Endothelial cell (in vitro differentiated cells): Measurements from ENCODE around the gene SPRY2. TPM values are rescaled to one million over a fixed set of nuclear protein-coding genes. Genes with fewer than 3 reads are reported as not detected.

ENCODE experiments used
- DNase-seq: peaks from one replicate; pipeline ENCODE4 v3.0.0; 2021; ENCODE audit warnings: low spot score
- H3K27ac Mint-ChIP-seq: one replicate; pipeline ENCODE4 v1.8.0; 2021; ENCODE audit warnings: mixed read lengths, inconsistent platforms; ENCODE audit not compliant: unreplicated experiment
- H3K27me3 Mint-ChIP-seq: one replicate; pipeline ENCODE4 v1.8.0; 2021; ENCODE audit warnings: mild to moderate bottlenecking, moderate library complexity, mixed read lengths, inconsistent platforms; ENCODE audit not compliant: unreplicated experiment
- H3K36me3 Mint-ChIP-seq: one replicate; pipeline ENCODE4 v1.8.0; 2021; ENCODE audit warnings: mild to moderate bottlenecking, low read depth, mixed read lengths, inconsistent platforms; ENCODE audit not compliant: unreplicated experiment
- H3K4me1 Mint-ChIP-seq: one replicate; pipeline ENCODE4 v1.8.0; 2021; ENCODE audit warnings: mild to moderate bottlenecking, mixed read lengths, inconsistent platforms; ENCODE audit not compliant: unreplicated experiment
- H3K4me3 Mint-ChIP-seq: one replicate; pipeline ENCODE4 v1.8.0; 2021; ENCODE audit warnings: mild to moderate bottlenecking, mixed read lengths, inconsistent platforms; ENCODE audit not compliant: unreplicated experiment
- H3K9me3 Mint-ChIP-seq: one replicate; pipeline ENCODE4 v1.8.0; 2021; ENCODE audit warnings: mixed read lengths, inconsistent platforms; ENCODE audit not compliant: unreplicated experiment
- total RNA-seq: library from RNA; stranded (reverse); fragmentation: NEBNext Ultra II Directional; extraction: Animal tissue kit (Norgen Biotek cat#: 25700); gene quantifications from one replicate; pipeline ENCODE4 v1.2.1, GENCODE V29; 2021; ENCODE audit not compliant: unreplicated experiment
- TF ChIP-seq, protein P1 (sequence below): fragments of 200-600 bp; sonication (generic); IDR thresholded peaks from one replicate; pipeline ENCODE4 v1.5.0; 2021; ENCODE audit warnings: antibody characterized with exemption; ENCODE audit not compliant: unreplicated experiment

SPRY2 gene
- total RNA-seq, 1 donor from 2014 or later, result 21.7 TPM

- TF ChIP-seq, protein P1, sequence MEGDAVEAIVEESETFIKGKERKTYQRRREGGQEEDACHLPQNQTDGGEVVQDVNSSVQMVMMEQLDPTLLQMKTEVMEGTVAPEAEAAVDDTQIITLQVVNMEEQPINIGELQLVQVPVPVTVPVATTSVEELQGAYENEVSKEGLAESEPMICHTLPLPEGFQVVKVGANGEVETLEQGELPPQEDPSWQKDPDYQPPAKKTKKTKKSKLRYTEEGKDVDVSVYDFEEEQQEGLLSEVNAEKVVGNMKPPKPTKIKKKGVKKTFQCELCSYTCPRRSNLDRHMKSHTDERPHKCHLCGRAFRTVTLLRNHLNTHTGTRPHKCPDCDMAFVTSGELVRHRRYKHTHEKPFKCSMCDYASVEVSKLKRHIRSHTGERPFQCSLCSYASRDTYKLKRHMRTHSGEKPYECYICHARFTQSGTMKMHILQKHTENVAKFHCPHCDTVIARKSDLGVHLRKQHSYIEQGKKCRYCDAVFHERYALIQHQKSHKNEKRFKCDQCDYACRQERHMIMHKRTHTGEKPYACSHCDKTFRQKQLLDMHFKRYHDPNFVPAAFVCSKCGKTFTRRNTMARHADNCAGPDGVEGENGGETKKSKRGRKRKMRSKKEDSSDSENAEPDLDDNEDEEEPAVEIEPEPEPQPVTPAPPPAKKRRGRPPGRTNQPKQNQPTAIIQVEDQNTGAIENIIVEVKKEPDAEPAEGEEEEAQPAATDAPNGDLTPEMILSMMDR, result no peak
- H3K27ac Mint-ChIP-seq, result no peak overlapping the region
Measured at GRCh38 chr13:80374901-80375300, 34.0 kb upstream of the SPRY2 start.

GRCh38 chr13:80374444-80374843, 33.5 kb upstream of the SPRY2 start:
- TF ChIP-seq, protein P1, result no peak

More at GRCh38 chr13:80374901-80375300, 34.0 kb upstream of the SPRY2 start:
- H3K27me3 Mint-ChIP-seq, result peaks cover 3% of the 10 kb centered on the region
- no peak for DNase-seq
- H3K4me3 Mint-ChIP-seq, result no peak overlapping the region
- no peaks in the 10 kb centered on the region for H3K4me1 Mint-ChIP-seq
- no peaks in the 10 kb centered on the region for H3K9me3 Mint-ChIP-seq
- H3K36me3 Mint-ChIP-seq, result no peaks in the 10 kb centered on the region

GRCh38 chr13:80371840-80372509, 31.0 kb upstream of the SPRY2 start:
- TF ChIP-seq, protein P1, result no peak
- Mint-ChIP-seq H3K9me3 (no peaks in the 10 kb centered on the region), H3K27ac (no peak overlapping the region), H3K4me3 (no peak overlapping the region), H3K36me3 (no peaks in the 10 kb centered on the region), H3K4me1 (no peaks in the 10 kb centered on the region), H3K27me3 (peaks cover 3% of the 10 kb centered on the region)
- no peak for DNase-seq

More at GRCh38 chr13:80374444-80374843, 33.5 kb upstream of the SPRY2 start:
- Mint-ChIP-seq H3K4me3 (no peak overlapping the region), H3K9me3 (no peaks in the 10 kb centered on the region), H3K27me3 (peaks cover 3% of the 10 kb centered on the region), H3K4me1 (no peaks in the 10 kb centered on the region), H3K36me3 (no peaks in the 10 kb centered on the region), H3K27ac (no peak overlapping the region)
- no peak for DNase-seq

DNA sequence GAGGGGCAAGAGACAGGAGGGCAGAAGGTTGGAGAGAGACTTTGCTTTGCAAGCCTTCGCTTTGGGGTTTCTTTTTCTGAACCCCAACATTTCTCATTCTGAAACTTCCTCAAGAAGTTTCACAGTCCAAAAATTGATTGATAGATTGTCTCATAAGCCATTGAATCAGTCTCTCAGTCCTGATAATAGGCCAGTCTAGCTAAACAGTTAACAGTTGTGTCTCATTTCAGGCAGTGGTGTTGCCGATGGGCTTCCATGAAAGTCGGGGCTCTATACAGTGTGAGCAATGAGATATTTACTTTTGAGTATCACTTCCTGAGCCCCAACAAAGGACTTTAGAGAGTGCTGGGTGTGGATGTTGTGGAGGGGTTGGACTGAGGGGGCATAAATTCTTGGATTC, 26.5 kb upstream of the SPRY2 start:
- no peak overlapping the region for H3K27ac Mint-ChIP-seq
- no peak for DNase-seq
- peaks cover 3% of the 10 kb centered on the region for H3K27me3 Mint-ChIP-seq
- H3K36me3 Mint-ChIP-seq, result no peaks in the 10 kb centered on the region
- TF ChIP-seq, protein P1, result no peak
- H3K4me1 Mint-ChIP-seq, result peaks cover 1% of the 10 kb centered on the region
- no peaks in the 10 kb centered on the region for H3K9me3 Mint-ChIP-seq
- H3K4me3 Mint-ChIP-seq, result no peak overlapping the region

- Mint-ChIP-seq H3K4me1 (peaks cover 18% of the 10 kb centered on the region), H3K27ac (no peak overlapping the region), H3K27me3 (peaks cover 4% of the 10 kb centered on the region), H3K4me3 (no peak overlapping the region), H3K36me3 (no peaks in the 10 kb centered on the region), H3K9me3 (no peaks in the 10 kb centered on the region)
- TF ChIP-seq, protein P1, result peak; percentile 76
- no peak for DNase-seq
Measured at GRCh38 chr13:80363890-80364503, 23.1 kb upstream of the SPRY2 start.
